HepG2 (cell line): Measurements from ENCODE around the gene VEPH1. TPM values are rescaled to one million over a fixed set of nuclear protein-coding genes. Genes with fewer than 3 reads are reported as not detected.

Experiments used
- ATAC-seq: fragments of 200-7000 bp; cut with Tn5 transposase; 3 replicates; pipeline ENCODE4 v1.9.1; 2020; ENCODE audit warnings: mild to moderate bottlenecking, moderate library complexity
- BruUV-seq: library from RNA; stranded (reverse); fragments of 400-500 nt; replicated peaks from 2 replicates; lab custom pipeline; 2021; lab: Mats Ljungman, UMichigan
- CTCF ChIA-PET: fragments of 300-600 bp; formaldehyde crosslinking; extraction: SDS; loops from one replicate; lab custom pipeline; 2021; ENCODE audit warnings: low total read pairs, inconsistent platforms, low intra/inter-chr PET ratio; lab: Yijun Ruan, JAX
- POLR2A ChIA-PET: fragments of 350-600 bp; sonication (Branson Sonifier 250); formaldehyde crosslinking; loops from one replicate; lab custom pipeline; 2020; ENCODE audit warnings: antibody characterized with exemption, inconsistent platforms; lab: Yijun Ruan, JAX
- DNase-seq: peaks from one replicate; pipeline ENCODE4 v3.0.0-alpha.2; 2015; ENCODE audit warnings: low spot score
- FAIRE-seq: peaks from 3 replicates; lab custom pipeline; 2011; peaks lifted over from hg19 to GRCh38; lab: Jason Lieb, UNC
- H2AFZ ChIP-seq: one replicate; pipeline ENCODE4 v1.6.1; 2011; ENCODE audit warnings: low read length, inconsistent platforms
- H3K27ac ChIP-seq: fragments of 300-600 bp; 3 replicates; pipeline ENCODE4 v1.8.0; 2011; ENCODE audit warnings: mixed run types, mild to moderate bottlenecking, mixed read lengths, low read length, inconsistent platforms; ENCODE audit not compliant: insufficient read depth; ENCODE audit errors: extremely low read length
- H3K27me3 ChIP-seq, 2 experiments: fragments of 200-600 bp in 1 of 2; 2 replicates in 1 of 2; 3 replicates in 1 of 2; pipeline versions ENCODE4 v1.6.0 to v1.8.0; 2011; ENCODE audit warnings: low read length in 2 of 2, mild to moderate bottlenecking in 2 of 2, moderate library complexity in 2 of 2, inconsistent platforms in 1 of 2; ENCODE audit not compliant: insufficient read depth in 2 of 2, control insufficient read depth in 1 of 2
- H3K36me3 ChIP-seq, 2 experiments: fragments of 200-600 bp in 1 of 2; replicated peaks in 1 of 2; 2 replicates in 1 of 2; 3 replicates in 1 of 2; pipeline versions ENCODE4 v1.5.1 to v1.8.0; 2011; ENCODE audit warnings: low read length in 2 of 2, inconsistent platforms in 1 of 2; ENCODE audit not compliant: insufficient read depth in 2 of 2, control insufficient read depth in 1 of 2
- H3K4me1 ChIP-seq: 2 replicates; pipeline ENCODE4 v1.5.1; 2012; ENCODE audit warnings: low read length, inconsistent platforms; ENCODE audit not compliant: insufficient read depth
- H3K4me2 ChIP-seq: 2 replicates; pipeline ENCODE4 v1.6.0; 2011; ENCODE audit warnings: low read depth, low read length, inconsistent platforms
- H3K4me3 ChIP-seq, 3 experiments: fragments of 200-600 bp in 1 of 3; sonication (generic), shearing (Covaris generic) in 1 of 3; replicated peaks in 1 of 3; 2 replicates each; pipeline ENCODE4 v1.5.1; 2011 to 2016; ENCODE audit warnings: low read length in 3 of 3, inconsistent platforms in 2 of 3, low read depth in 2 of 3, mild to moderate bottlenecking in 2 of 3, control low read depth in 1 of 3, mixed read lengths in 1 of 3; ENCODE audit not compliant: insufficient read depth in 1 of 3
- H3K79me2 ChIP-seq: one replicate; pipeline ENCODE4 v1.6.1; 2011; ENCODE audit warnings: low read length, inconsistent platforms; ENCODE audit not compliant: insufficient read depth
- H3K9ac ChIP-seq: 2 replicates; pipeline ENCODE4 v1.6.0; 2011; ENCODE audit warnings: mild to moderate bottlenecking, low read depth, low read length, inconsistent platforms; ENCODE audit not compliant: insufficient read depth
- H3K9me3 ChIP-seq: 2 replicates; pipeline ENCODE4 v1.5.1; 2012; ENCODE audit warnings: mild to moderate bottlenecking, low read length
- H4K20me1 ChIP-seq: 2 replicates; pipeline ENCODE4 v1.6.0; 2011; ENCODE audit warnings: inconsistent platforms, mild to moderate bottlenecking, low read length, moderate library complexity; ENCODE audit not compliant: insufficient read depth
- EP300 ChIP-seq, 3 experiments: sonication (generic) in 1 of 3; formaldehyde crosslinking in 1 of 3; IDR thresholded peaks; 2 replicates each; pipeline versions ENCODE4 v1.5.1 to v1.6.1; 2011 to 2020; ENCODE audit warnings: low read depth in 2 of 3, low read length in 2 of 3, borderline replicate concordance in 1 of 3, improper control_type of control experiment in 1 of 3, mild to moderate bottlenecking in 1 of 3, missing genetic modification reagents in 1 of 3, moderate library complexity in 1 of 3
- HNF4A ChIP-seq: sonication (generic); formaldehyde crosslinking; IDR thresholded peaks from 2 replicates; pipeline ENCODE4 v1.4.0; 2020; ENCODE audit warnings: missing genetic modification reagents
- ISX ChIP-seq: sonication (generic); formaldehyde crosslinking; conservative IDR thresholded peaks from 2 replicates; pipeline ENCODE4 v1.5.0; 2020; ENCODE audit warnings: missing genetic modification reagents
- MIER2 ChIP-seq: IDR thresholded peaks from 2 replicates; pipeline ENCODE4 v1.6.1; 2016; ENCODE audit warnings: missing biosample characterization, missing genetic modification reagents
- MIXL1 ChIP-seq: IDR thresholded peaks from 2 replicates; pipeline ENCODE4 v1.6.1; 2016
- NAIF1 ChIP-seq: sonication (generic); formaldehyde crosslinking; IDR thresholded peaks from 2 replicates; pipeline ENCODE4 v1.5.0; 2020; ENCODE audit warnings: mild to moderate bottlenecking, missing genetic modification reagents, borderline replicate concordance
- RAD51 ChIP-seq: fragments of 450-650 bp; IDR thresholded peaks from 2 replicates; pipeline ENCODE4 v1.6.1; 2016; ENCODE audit warnings: borderline replicate concordance
- RFXAP ChIP-seq: sonication (generic); formaldehyde crosslinking; IDR thresholded peaks from 2 replicates; pipeline ENCODE4 v1.4.0; 2020; ENCODE audit warnings: missing genetic modification reagents, borderline replicate concordance
- SCMH1 ChIP-seq: sonication (generic); formaldehyde crosslinking; IDR thresholded peaks from 2 replicates; pipeline ENCODE4 v1.9.0; 2021; ENCODE audit warnings: missing genetic modification reagents, mild to moderate bottlenecking, borderline replicate concordance
- ZMYM4 ChIP-seq: sonication (generic); formaldehyde crosslinking; IDR thresholded peaks from 2 replicates; pipeline ENCODE4 v1.8.1; 2023; ENCODE audit warnings: mild to moderate bottlenecking, missing genetic modification reagents
- ZNF12 ChIP-seq: sonication (generic); formaldehyde crosslinking; IDR thresholded peaks from 2 replicates; pipeline ENCODE4 v1.5.0; 2020; ENCODE audit warnings: missing genetic modification reagents
- ZNF572 ChIP-seq: sonication (generic); formaldehyde crosslinking; IDR thresholded peaks from 2 replicates; pipeline ENCODE4 v1.5.1; 2020; ENCODE audit warnings: mild to moderate bottlenecking, missing genetic modification reagents
- in situ Hi-C: cut with HindIII; loops from 2 replicates; pipeline ENCODE4 v1.10.0; 2017; ENCODE audit warnings: low pct_unique_long_range_greater_than_20kb; ENCODE audit not compliant: extremely low pct_ligation_motif_present
- intact Hi-C: fragments of 100-400 bp; cut with micrococcal nuclease; formaldehyde crosslinking; loops from one replicate; pipeline ENCODE4 v1.10.0; 2022; ENCODE audit not compliant: unreplicated experiment
- polyA plus RNA-seq, 8 experiments: library from polyadenylated mRNA; depleted of rRNA in 3 of 8; stranded (reverse) in 7 of 8; unstranded in 1 of 8; fragments of >200 nt; fragmentation: Illumina TruSeq in 4 of 8; extraction: Trizol in 4 of 8; gene quantifications; 2 replicates each; pipeline versions ENCODE4 v1.2.1 to v1.2.3, GENCODE V29; 2011 to 2016; ENCODE audit warnings: low read depth in 4 of 8, missing spikeins in 1 of 8, mixed read lengths in 1 of 8; ENCODE audit not compliant: insufficient read depth in 1 of 8
- total RNA-seq, 5 experiments: library from RNA; depleted of rRNA; stranded (reverse); fragments of >200 nt; fragmentation: Illumina TruSeq; extraction: Trizol; gene quantifications; 2 replicates each; pipeline ENCODE4 v1.2.3, GENCODE V29; 2016; ENCODE audit warnings: low read depth in 1 of 5
- TF ChIP-seq, protein P1 (sequence below): sonication (generic); formaldehyde crosslinking; IDR thresholded peaks from 2 replicates; pipeline ENCODE4 v1.8.0; 2022; ENCODE audit warnings: mild to moderate bottlenecking, missing genetic modification reagents, moderate library complexity

The VEPH1 gene
- total and polyA plus RNA-seq, 2 of the 13 experiments (the other 11 are each of a cell fraction or from before 2014, with no cell fraction given), result not detected

DNA sequence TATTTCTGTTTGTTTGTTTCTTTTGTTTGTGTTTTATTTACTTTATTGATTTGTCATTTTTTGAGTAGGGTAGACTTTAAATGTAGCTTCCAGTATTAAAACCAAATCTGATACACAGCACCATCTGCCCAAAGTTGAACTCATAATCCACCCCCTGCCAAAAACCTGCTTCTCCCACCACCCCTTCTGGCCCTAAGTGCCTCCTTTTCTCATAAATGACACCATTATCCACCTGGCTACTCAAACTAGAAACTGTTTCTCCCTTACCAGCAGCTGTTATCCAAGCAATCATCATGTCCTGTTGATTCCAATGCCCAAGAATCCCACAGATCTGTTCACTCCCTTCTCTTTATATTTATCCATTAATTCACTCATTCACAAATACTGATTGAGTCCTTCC lies 88.4 kb downstream of the VEPH1 start:
- CTCF ChIA-PET, result no interaction called here
- no peak overlapping the region for H3K9ac ChIP-seq
- H3K27me3 ChIP-seq, result no peaks in the 10 kb centered on the region
- no peaks in the 10 kb centered on the region for H3K9me3 ChIP-seq
- TF ChIP-seq EP300 (IDR thresholded peaks at IDR 0.05; ENCODE audit: low read depth in 2 of 2, low read length in 2 of 2) (no peak), EP300 (CRISPR knock-in tag; IDR thresholded peaks at IDR 0.05; ENCODE audit: borderline replicate concordance) (no peak), ZNF12 (CRISPR knock-in tag) (no peak), RFXAP (no peak), ZNF572 (CRISPR knock-in tag) (no peak), NAIF1 (CRISPR knock-in tag) (no peak), MIER2 (no peak), RAD51 (no peak), SCMH1 (CRISPR knock-in tag) (no peak), HNF4A (CRISPR knock-in tag) (no peak), ISX (no peak), MIXL1 (CRISPR knock-in tag) (no peak), ZMYM4 (CRISPR knock-in tag) (no peak)
- TF ChIP-seq, protein P1, sequence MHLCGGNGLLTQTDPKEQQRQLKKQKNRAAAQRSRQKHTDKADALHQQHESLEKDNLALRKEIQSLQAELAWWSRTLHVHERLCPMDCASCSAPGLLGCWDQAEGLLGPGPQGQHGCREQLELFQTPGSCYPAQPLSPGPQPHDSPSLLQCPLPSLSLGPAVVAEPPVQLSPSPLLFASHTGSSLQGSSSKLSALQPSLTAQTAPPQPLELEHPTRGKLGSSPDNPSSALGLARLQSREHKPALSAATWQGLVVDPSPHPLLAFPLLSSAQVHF, result no peak
- H4K20me1 ChIP-seq, result no peaks in the 10 kb centered on the region
- no peak overlapping the region for H3K27ac ChIP-seq
- in situ Hi-C loops, result no loop called here
- intact Hi-C loops, result no loop called here
- no peak overlapping the region for H2AFZ ChIP-seq
- POLR2A ChIA-PET, result no interaction called here
- no TSS peak for BruUV-seq
- no peaks in the 10 kb centered on the region for H3K4me1 ChIP-seq
- H3K36me3 ChIP-seq, result no peaks in the 10 kb centered on the region
- H3K79me2 ChIP-seq, result no peaks in the 10 kb centered on the region
- H3K4me2 ChIP-seq, result no peak overlapping the region
- no peak for ATAC-seq
- DNase-seq, result no peak
- H3K4me3 ChIP-seq, result no peak overlapping the region
- FAIRE-seq, result no peak
